Keratinocyte (primary cell): Measurements from ENCODE around the gene MARK1.
"Not testable (repeated sequence)": the region's sequence is repeated elsewhere in the genome, so short reads cannot be mapped to it uniquely, and the experiment has no call there.

Source experiments
- EZH2 ChIP-seq: IDR thresholded peaks from one replicate; pipeline ENCODE4 v1.6.1; 2012; ENCODE audit warnings: inconsistent platforms, mild to moderate bottlenecking, low read length, moderate library complexity
- TF ChIP-seq, protein P1 (sequence below), 3 experiments: IDR thresholded peaks in 1 of 3; conservative IDR thresholded peaks in 1 of 3; optimal IDR thresholded peaks in 1 of 3; 2 replicates in 2 of 3; 3 replicates in 1 of 3; pipeline versions ENCODE3 to v1.5.1; 2011; ENCODE audit warnings: low read length in 3 of 3, mild to moderate bottlenecking in 3 of 3, moderate library complexity in 2 of 3, control low read depth in 1 of 3, inconsistent platforms in 1 of 3; ENCODE audit not compliant: insufficient read depth in 2 of 3; ENCODE audit errors: extremely low read depth in 1 of 3

DNA sequence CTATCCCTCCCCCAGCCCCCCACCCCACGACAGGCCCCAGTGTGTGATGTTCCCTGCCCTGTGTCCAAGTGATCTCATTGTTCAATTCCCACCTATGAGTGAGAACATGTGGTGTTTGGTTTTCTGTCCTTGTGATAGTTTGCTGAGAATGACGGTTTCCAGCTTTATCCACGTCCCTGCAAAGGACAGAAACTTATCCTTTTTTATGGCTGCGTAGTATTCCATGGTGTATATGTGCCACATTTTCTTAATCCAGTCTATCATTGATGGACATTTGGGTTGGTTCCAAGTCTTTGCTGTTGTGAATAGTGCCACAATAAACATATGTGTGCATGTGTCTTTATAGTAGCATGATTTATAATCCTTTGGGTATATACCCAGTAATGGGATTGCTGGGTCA is 77.7 kb downstream of the MARK1 start:
- TF ChIP-seq, protein P1, sequence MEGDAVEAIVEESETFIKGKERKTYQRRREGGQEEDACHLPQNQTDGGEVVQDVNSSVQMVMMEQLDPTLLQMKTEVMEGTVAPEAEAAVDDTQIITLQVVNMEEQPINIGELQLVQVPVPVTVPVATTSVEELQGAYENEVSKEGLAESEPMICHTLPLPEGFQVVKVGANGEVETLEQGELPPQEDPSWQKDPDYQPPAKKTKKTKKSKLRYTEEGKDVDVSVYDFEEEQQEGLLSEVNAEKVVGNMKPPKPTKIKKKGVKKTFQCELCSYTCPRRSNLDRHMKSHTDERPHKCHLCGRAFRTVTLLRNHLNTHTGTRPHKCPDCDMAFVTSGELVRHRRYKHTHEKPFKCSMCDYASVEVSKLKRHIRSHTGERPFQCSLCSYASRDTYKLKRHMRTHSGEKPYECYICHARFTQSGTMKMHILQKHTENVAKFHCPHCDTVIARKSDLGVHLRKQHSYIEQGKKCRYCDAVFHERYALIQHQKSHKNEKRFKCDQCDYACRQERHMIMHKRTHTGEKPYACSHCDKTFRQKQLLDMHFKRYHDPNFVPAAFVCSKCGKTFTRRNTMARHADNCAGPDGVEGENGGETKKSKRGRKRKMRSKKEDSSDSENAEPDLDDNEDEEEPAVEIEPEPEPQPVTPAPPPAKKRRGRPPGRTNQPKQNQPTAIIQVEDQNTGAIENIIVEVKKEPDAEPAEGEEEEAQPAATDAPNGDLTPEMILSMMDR (optimal IDR thresholded peaks at IDR 0.05 in 1 of 3, IDR thresholded peaks at IDR 0.05 in 1 of 3, conservative IDR thresholded peaks at IDR 0.05 in 1 of 3; ENCODE audit: extremely low read depth in 1 of 3, insufficient read depth in 2 of 3, low read length in 3 of 3) = not testable (repeated sequence)
- not testable (repeated sequence) for TF ChIP-seq EZH2
